GM19467 (cell line): Measurements from ENCODE around the gene CDON.

Source experiments
- ATAC-seq: cut with Tn5 transposase; IDR thresholded peaks from one replicate; pipeline ENCODE4 v1.9.1; 2021; ENCODE audit warnings: mild to moderate bottlenecking, moderate library complexity; ENCODE audit not compliant: unreplicated experiment

CDON gene

GRCh38 chr11:125945011-125945796 lies 117.5 kb downstream of the CDON start:
- ATAC-seq: no peak

GRCh38 chr11:125944350-125945010 lies 118.2 kb downstream of the CDON start:
- no peak for ATAC-seq

- ATAC-seq: no peak
Measured at GRCh38 chr11:125943661-125944349, 118.9 kb downstream of the CDON start.

- ATAC-seq: no peak
Measured at GRCh38 chr11:125942771-125943428, 119.8 kb downstream of the CDON start.

- ATAC-seq: no peak
Measured at GRCh38 chr11:125941619-125942611, 120.8 kb downstream of the CDON start.

- ATAC-seq: no peak
Measured at GRCh38 chr11:125941267-125941618, 121.4 kb downstream of the CDON start.

- no peak for ATAC-seq
Measured at GRCh38 chr11:125940145-125940544, 122.5 kb downstream of the CDON start.

- no peak for ATAC-seq
Measured at GRCh38 chr11:125939081-125939521, 123.6 kb downstream of the CDON start.

GRCh38 chr11:125938418-125938817 lies 124.2 kb downstream of the CDON start:
- no peak for ATAC-seq

- no peak for ATAC-seq
Measured at GRCh38 chr11:125935618-125936199, 127.0 kb downstream of the CDON start.

- ATAC-seq: no peak
Measured at GRCh38 chr11:125935056-125935455, 127.6 kb downstream of the CDON start.

- no peak for ATAC-seq
Measured at GRCh38 chr11:125934473-125934872, 128.2 kb downstream of the CDON start.

GRCh38 chr11:125933030-125933813 lies 129.4 kb downstream of the CDON start:
- no peak for ATAC-seq

GRCh38 chr11:125932301-125932700 lies 130.4 kb downstream of the CDON start:
- no peak for ATAC-seq

- no peak for ATAC-seq
Measured at GRCh38 chr11:125931668-125932067, 131.0 kb downstream of the CDON start.

GRCh38 chr11:125931116-125931515 lies 131.6 kb downstream of the CDON start:
- no peak for ATAC-seq

GRCh38 chr11:125930076-125930450 lies 132.6 kb downstream of the CDON start:
- ATAC-seq: no peak

GRCh38 chr11:125929445-125930075 lies 133.1 kb downstream of the CDON start:
- ATAC-seq: no peak

- no peak for ATAC-seq
Measured at GRCh38 chr11:125926682-125927081, 136.0 kb downstream of the CDON start.
